Psoas muscle (tissue), 8 donors: ENCODE data around the gene CDRT4. TPM values are rescaled to one million over a fixed set of nuclear protein-coding genes. Genes with fewer than 3 reads are reported as not detected.
A peak's percentile ranks its signal among the peaks of the same experiment; 100 is the strongest.

Experiments
- ATAC-seq, 4 donors: fragments of 200-7000 bp; cut with Tn5 transposase; one replicate each; pipeline ENCODE4 v1.9.1; 2020; ENCODE audit warnings: moderate library complexity in 3 of 4, mild to moderate bottlenecking in 2 of 4
- DNase-seq, 2 donors: peaks; one replicate each; pipeline ENCODE4 v3.0.0-alpha.2; 2020
- H3K27ac ChIP-seq: fragments of 200-600 bp; one replicate; pipeline ENCODE4 v1.8.0; 2022
- H3K27me3 ChIP-seq, 3 donors: fragments of 200-600 bp in 1 of 3; one replicate each; pipeline versions ENCODE4 v1.6.1 to v1.8.0; 2013 to 2022; ENCODE audit warnings: low read length in 2 of 3, mild to moderate bottlenecking in 2 of 3, moderate library complexity in 1 of 3; ENCODE audit not compliant: insufficient read depth in 3 of 3
- H3K36me3 ChIP-seq, 2 donors: fragments of 200-600 bp in 1 of 2; one replicate each; pipeline versions ENCODE4 v1.6.1 to v1.8.0; 2013 to 2022; ENCODE audit warnings: low read depth in 1 of 2, mild to moderate bottlenecking in 1 of 2, moderate library complexity in 1 of 2; ENCODE audit not compliant: insufficient read depth in 1 of 2
- H3K4me1 ChIP-seq: fragments of 200-600 bp; one replicate; pipeline ENCODE4 v1.8.0; 2022
- H3K4me3 ChIP-seq: fragments of 200-600 bp; one replicate; pipeline ENCODE4 v1.8.0; 2022; ENCODE audit warnings: mild to moderate bottlenecking
- H3K9me3 ChIP-seq: fragments of 200-600 bp; one replicate; pipeline ENCODE4 v1.8.0; 2022
- WGBS, 3 donors: extraction: QIAGEN DNeasy Blood & Tissue Kit; methylation state at CpG; one replicate each; pipeline versions ENCODE4 v1.1.6 to v1.1.7; 2013; 5-methylcytosine and 5-hydroxymethylcytosine counted together
- intact Hi-C, 2 donors: fragments of 100-400 bp; cut with DNase I; formaldehyde crosslinking; loops; one replicate each; pipeline versions ENCODE4 v1.11.0 to v1.14.2; 2022
- polyA plus RNA-seq, 3 donors: library from polyadenylated mRNA; stranded (reverse); fragments of 200-250 nt; gene quantifications; one replicate each; pipeline ENCODE4 v1.2.3, GENCODE V29; 2013
- total RNA-seq, 4 donors: library from RNA; stranded (reverse); fragmentation: NEBNext Ultra II Directional in 2 of 4; extraction: Animal tissue kit (Norgen Biotek cat#: 25700) in 2 of 4; gene quantifications; one replicate each; pipeline versions ENCODE4 v1.2.1 to v1.2.4, GENCODE V29; 2021 to 2023
- TF ChIP-seq, protein P1 (sequence below): fragments of 200-600 bp; IDR thresholded peaks from one replicate; pipeline ENCODE4 v1.8.0; 2022; ENCODE audit warnings: antibody characterized with exemption
- donor health status: healthy with polysubstance abuse.
- donor health status: DM: no; HTN: no; CAD: no; lungs with moderate emphysema.
- donor health status: Bipolar disorder and iron deficiency.
- donor health status: healthy.
- donor health status: DM: yes; HTN: yes; CAD: no.
- donor health status: DM: no; HTN: no; CAD: no.
- donor health status: DM: no; HTN: no; CAD: no.
- donor health status: DM: yes; HTN: yes; CAD: no.

The CDRT4 gene
- total and polyA plus RNA-seq, 7 donors: 0.29 to 2.0 (median 0.73) TPM; not detected in 1

DNA sequence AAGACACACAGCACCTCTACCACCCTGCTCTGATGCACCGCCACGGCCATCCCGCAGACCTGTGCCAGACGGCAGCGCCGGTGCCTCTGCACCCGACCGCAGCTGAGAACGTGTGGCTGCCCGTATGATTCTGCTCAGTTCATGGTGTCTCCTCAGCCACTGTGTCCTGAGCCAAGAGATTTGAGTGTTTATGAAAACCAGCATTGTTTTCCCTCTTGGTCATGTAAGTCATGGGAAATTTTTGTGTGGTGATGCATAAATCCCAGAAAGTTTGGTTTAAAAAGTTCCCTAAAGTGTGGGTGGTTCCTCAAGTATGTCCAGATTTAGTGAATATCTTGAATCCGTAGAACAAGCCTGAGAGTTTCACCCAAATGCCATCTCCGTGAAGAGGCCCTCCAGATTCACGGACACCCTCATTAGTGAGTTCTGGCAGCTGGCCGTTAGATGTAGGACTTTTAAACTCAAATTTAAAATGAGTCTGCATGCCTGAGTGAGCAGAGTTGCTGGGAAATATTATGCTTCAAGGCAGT is 57.6 kb downstream of the CDRT4 start:
- Histone ChIP-seq H3K4me1 (peaks cover 16% of the 10 kb centered on the region), H3K36me3 (no peaks in the 10 kb centered on the region), H3K4me3 (no peak overlapping the region), H3K27me3 (no peaks in the 10 kb centered on the region), H3K9me3 (no peaks in the 10 kb centered on the region), H3K27ac (peak overlapping the region; percentile 68)
- intact Hi-C loops: loop anchor here (5.0 kb wide), 3 partner anchors 92 to 147 kb away; no protein-coding TSS in a partner anchor
- 34 to 52% (median 47%) methylated on average over 14 of the region's 14 CpGs for WGBS, 3 donors
- DNase-seq: peak in 1 of 2 donors; percentile 52
- peak; percentile 19 to 39 (median 30) for ATAC-seq
- TF ChIP-seq, protein P1, sequence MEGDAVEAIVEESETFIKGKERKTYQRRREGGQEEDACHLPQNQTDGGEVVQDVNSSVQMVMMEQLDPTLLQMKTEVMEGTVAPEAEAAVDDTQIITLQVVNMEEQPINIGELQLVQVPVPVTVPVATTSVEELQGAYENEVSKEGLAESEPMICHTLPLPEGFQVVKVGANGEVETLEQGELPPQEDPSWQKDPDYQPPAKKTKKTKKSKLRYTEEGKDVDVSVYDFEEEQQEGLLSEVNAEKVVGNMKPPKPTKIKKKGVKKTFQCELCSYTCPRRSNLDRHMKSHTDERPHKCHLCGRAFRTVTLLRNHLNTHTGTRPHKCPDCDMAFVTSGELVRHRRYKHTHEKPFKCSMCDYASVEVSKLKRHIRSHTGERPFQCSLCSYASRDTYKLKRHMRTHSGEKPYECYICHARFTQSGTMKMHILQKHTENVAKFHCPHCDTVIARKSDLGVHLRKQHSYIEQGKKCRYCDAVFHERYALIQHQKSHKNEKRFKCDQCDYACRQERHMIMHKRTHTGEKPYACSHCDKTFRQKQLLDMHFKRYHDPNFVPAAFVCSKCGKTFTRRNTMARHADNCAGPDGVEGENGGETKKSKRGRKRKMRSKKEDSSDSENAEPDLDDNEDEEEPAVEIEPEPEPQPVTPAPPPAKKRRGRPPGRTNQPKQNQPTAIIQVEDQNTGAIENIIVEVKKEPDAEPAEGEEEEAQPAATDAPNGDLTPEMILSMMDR: no peak

DNA sequence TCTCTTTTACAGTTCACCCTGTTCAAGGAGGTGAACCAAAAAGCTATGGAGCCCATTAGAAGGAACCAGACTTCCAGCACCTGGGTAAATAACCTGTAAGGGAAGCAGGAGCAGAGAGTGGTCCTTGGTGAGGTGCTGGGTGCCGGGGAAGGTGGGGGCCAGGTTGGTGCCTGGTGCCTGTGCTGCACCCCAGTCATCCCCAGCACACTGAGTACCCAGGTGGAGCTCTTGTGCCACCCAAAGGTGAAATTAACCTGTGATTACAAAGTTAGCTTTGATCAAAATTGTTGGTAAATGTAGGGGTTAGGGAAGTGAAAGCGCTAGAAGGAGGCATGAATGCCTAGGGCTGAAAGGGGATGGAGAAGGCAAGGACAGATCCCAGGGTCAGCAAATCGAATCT is 58.6 kb downstream of the CDRT4 start:
- H3K9me3 ChIP-seq: no peaks in the 10 kb centered on the region
- intact Hi-C loops: no loop called here
- no peaks in the 10 kb centered on the region for H3K27me3 ChIP-seq
- H3K36me3 ChIP-seq: no peaks in the 10 kb centered on the region
- ATAC-seq (no peak), DNase-seq (no peak)
- peak overlapping the region; percentile 30 for H3K27ac ChIP-seq
- no peak overlapping the region for H3K4me3 ChIP-seq
- TF ChIP-seq, protein P1: no peak
- peaks cover 11% of the 10 kb centered on the region for H3K4me1 ChIP-seq
- WGBS, 3 donors: 92 to 94% (median 93%) methylated on average over 3 of the region's 3 CpGs

DNA sequence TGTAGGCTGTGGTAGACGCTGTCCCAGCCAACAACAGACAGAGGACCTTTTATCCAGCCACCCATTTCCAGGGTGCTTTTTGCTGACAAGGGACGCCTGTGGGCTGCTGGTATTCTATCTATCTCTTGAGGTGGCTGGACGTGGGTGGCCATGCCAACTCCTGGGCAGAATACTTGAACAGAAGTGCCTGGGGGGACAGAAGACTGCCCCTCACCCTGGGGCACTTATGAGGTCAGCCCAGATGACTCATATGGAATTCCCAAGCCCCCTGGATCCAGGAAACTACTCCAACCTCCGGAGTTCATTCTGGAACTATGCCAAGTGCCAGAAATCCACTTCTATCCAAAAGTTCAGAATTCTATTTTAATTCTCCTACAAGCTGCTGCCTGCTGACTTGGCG is 61.3 kb downstream of the CDRT4 start:
- H3K4me3 ChIP-seq: no peak overlapping the region
- no peaks in the 10 kb centered on the region for H3K27me3 ChIP-seq
- H3K9me3 ChIP-seq: no peaks in the 10 kb centered on the region
- TF ChIP-seq, protein P1: no peak
- DNase-seq (no peak), ATAC-seq (no peak)
- H3K27ac ChIP-seq: no peak overlapping the region
- 72 to 73% (median 73%) methylated on average over 5 of the region's 5 CpGs for WGBS, 3 donors
- intact Hi-C loops: no loop called here
- peaks cover 10% of the 10 kb centered on the region for H3K4me1 ChIP-seq
- no peaks in the 10 kb centered on the region for H3K36me3 ChIP-seq

DNA sequence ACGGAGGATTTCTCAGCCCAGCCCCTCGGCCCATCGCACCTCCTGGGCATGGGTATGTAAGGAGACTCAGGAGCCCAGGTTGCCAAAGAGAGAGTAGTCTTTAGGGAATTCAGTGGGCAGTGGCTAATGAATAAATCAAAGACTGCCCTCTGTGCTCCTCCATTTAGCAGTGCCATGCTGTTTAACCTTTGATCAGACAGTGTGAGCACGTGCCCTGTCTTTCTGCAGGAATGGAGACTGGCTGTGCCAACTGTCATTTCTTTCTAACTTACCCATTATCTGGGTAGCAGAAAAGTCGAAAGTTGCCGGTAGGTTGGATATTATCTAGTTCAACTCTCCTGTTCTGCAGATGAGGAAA is 62.4 kb downstream of the CDRT4 start:
- no peak overlapping the region for H3K27ac ChIP-seq
- DNase-seq: no peak
- WGBS, 3 donors: 50 to 80% (median 69%) methylated on average over 6 of the region's 6 CpGs

More for the DNA sequence above, 62.4 kb downstream of the CDRT4 start:
- no peaks in the 10 kb centered on the region for H3K27me3 ChIP-seq
- H3K4me1 ChIP-seq: peaks cover 10% of the 10 kb centered on the region
- no peak for ATAC-seq
- no peaks in the 10 kb centered on the region for H3K36me3 ChIP-seq
- no peaks in the 10 kb centered on the region for H3K9me3 ChIP-seq
- TF ChIP-seq, protein P1: no peak
- intact Hi-C loops: no loop called here
- no peak overlapping the region for H3K4me3 ChIP-seq
